Duodenal mucosa (tissue), 2 donors: Measurements from ENCODE around the gene LACTB.

Experiments used
- H3K27ac ChIP-seq: one replicate; pipeline ENCODE4 v1.7.0; 2013; ENCODE audit warnings: low read depth, low read length
- H3K27me3 ChIP-seq, 2 donors: one replicate each; pipeline ENCODE4 v1.7.0; 2013; ENCODE audit warnings: low read length in 2 of 2, control low read depth in 1 of 2; ENCODE audit not compliant: insufficient read depth in 2 of 2, control insufficient read depth in 1 of 2
- H3K36me3 ChIP-seq, 2 donors: one replicate each; pipeline ENCODE4 v1.7.0; 2013; ENCODE audit warnings: low read length in 2 of 2, control low read depth in 1 of 2; ENCODE audit not compliant: insufficient read depth in 2 of 2, control insufficient read depth in 1 of 2
- H3K4me1 ChIP-seq, 2 donors: one replicate each; pipeline ENCODE4 v1.7.0; 2013; ENCODE audit warnings: low read length in 2 of 2, control low read depth in 1 of 2; ENCODE audit not compliant: insufficient read depth in 2 of 2, control insufficient read depth in 1 of 2
- H3K4me3 ChIP-seq, 2 donors: one replicate each; pipeline ENCODE4 v1.7.0; 2013; ENCODE audit warnings: low read length in 2 of 2, low read depth in 1 of 2
- H3K9ac ChIP-seq, 2 donors: one replicate each; pipeline ENCODE4 v1.7.0; 2013; ENCODE audit warnings: low read length in 2 of 2, low read depth in 1 of 2
- H3K9me3 ChIP-seq, 2 donors: one replicate each; pipeline ENCODE4 v1.7.0; 2013; ENCODE audit warnings: low read length in 2 of 2, control low read depth in 1 of 2; ENCODE audit not compliant: control insufficient read depth in 1 of 2

LACTB gene

GRCh38 chr15:63080634-63081250 lies 40.9 kb upstream of the LACTB start:
- Histone ChIP-seq H3K27me3 (no peaks in the 10 kb centered on the region), H3K4me3 (no peak overlapping the region), H3K9me3 (no peaks in the 10 kb centered on the region), H3K9ac (no peak overlapping the region), H3K4me1 (peaks cover 0 to under 1% of the 10 kb centered on the region in 2 donors), H3K36me3 (no peaks in the 10 kb centered on the region), H3K27ac (no peak overlapping the region)

- H3K4me3 ChIP-seq, result no peak overlapping the region
- H3K27me3 ChIP-seq, result no peaks in the 10 kb centered on the region
- no peaks in the 10 kb centered on the region for H3K4me1 ChIP-seq
- no peaks in the 10 kb centered on the region for H3K36me3 ChIP-seq
- no peaks in the 10 kb centered on the region for H3K9me3 ChIP-seq
- H3K9ac ChIP-seq, result no peak overlapping the region
- H3K27ac ChIP-seq, result no peak overlapping the region
These were observed 39.3 kb upstream of the LACTB start for GRCh38 chr15:63082366-63082765.

GRCh38 chr15:63083044-63083443 lies 38.6 kb upstream of the LACTB start:
- no peak overlapping the region for H3K9ac ChIP-seq
- H3K4me3 ChIP-seq, result no peak overlapping the region
- H3K9me3 ChIP-seq, result no peaks in the 10 kb centered on the region
- no peaks in the 10 kb centered on the region for H3K4me1 ChIP-seq
- no peaks in the 10 kb centered on the region for H3K27me3 ChIP-seq
- no peak overlapping the region for H3K27ac ChIP-seq
- no peaks in the 10 kb centered on the region for H3K36me3 ChIP-seq

DNA sequence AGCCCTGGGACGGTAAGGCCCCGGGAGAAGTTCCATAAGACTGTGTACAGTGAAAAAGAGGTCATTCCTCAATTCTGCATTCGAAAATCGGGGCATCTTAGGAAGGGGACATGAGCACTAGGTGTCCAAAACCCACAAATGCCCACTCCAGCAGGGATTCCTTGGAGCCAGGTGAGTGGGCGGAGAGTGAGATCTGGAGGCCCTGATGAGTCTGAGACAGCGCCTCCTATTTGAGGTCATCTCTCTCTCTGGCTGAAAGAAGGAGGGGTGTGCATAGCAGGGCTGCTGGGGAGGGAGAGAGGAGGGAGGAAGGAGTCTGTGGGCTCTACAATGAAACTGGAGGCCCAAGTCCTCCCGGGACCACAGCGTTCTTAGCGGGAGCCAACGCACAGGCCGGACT lies 38.1 kb upstream of the LACTB start:
- H3K4me1 ChIP-seq, result peaks cover 0 to under 1% of the 10 kb centered on the region in 2 donors
- no peaks in the 10 kb centered on the region for H3K9me3 ChIP-seq
- no peak overlapping the region for H3K9ac ChIP-seq
- H3K36me3 ChIP-seq, result no peaks in the 10 kb centered on the region
- no peaks in the 10 kb centered on the region for H3K27me3 ChIP-seq
- H3K4me3 ChIP-seq, result no peak overlapping the region
- no peak overlapping the region for H3K27ac ChIP-seq

DNA sequence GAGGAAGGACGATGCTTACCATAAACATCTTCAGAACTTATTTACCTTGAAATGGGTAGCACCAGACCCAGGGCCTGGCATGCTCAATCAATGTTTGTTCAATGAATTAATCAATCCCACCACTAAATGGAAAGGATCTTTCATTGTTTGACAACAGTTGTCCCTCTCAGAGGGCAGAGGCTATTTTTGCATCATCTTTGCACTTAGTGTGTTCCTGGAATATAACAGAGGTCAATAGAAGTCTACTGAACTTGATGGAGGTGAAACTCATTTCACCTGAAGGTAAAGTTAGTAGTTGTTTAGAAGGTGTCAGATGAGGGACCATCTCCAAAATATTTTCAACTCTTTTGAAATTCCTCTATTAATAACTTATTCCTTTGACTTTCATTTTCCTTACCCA lies 36.9 kb upstream of the LACTB start:
- H3K9me3 ChIP-seq, result no peaks in the 10 kb centered on the region
- peaks cover 0 to 7% of the 10 kb centered on the region in 2 donors for H3K4me1 ChIP-seq
- H3K9ac ChIP-seq, result no peak overlapping the region
- H3K36me3 ChIP-seq, result no peaks in the 10 kb centered on the region
- no peaks in the 10 kb centered on the region for H3K27me3 ChIP-seq
- no peak overlapping the region for H3K4me3 ChIP-seq
- no peak overlapping the region for H3K27ac ChIP-seq

- H3K9me3 ChIP-seq, result no peaks in the 10 kb centered on the region
- no peak overlapping the region for H3K9ac ChIP-seq
- H3K36me3 ChIP-seq, result no peaks in the 10 kb centered on the region
- H3K27me3 ChIP-seq, result no peaks in the 10 kb centered on the region
- peaks cover 0 to 7% of the 10 kb centered on the region in 2 donors for H3K4me1 ChIP-seq
- no peak overlapping the region for H3K4me3 ChIP-seq
- H3K27ac ChIP-seq, result no peak overlapping the region
These were observed 36.4 kb upstream of the LACTB start for GRCh38 chr15:63085289-63085688.

- Histone ChIP-seq H3K27me3 (no peaks in the 10 kb centered on the region), H3K9me3 (no peaks in the 10 kb centered on the region), H3K9ac (no peak overlapping the region), H3K4me1 (peaks cover 0 to 7% of the 10 kb centered on the region in 2 donors), H3K27ac (no peak overlapping the region), H3K36me3 (no peaks in the 10 kb centered on the region), H3K4me3 (no peak overlapping the region)
These were observed 35.4 kb upstream of the LACTB start for GRCh38 chr15:63086271-63086670.

- Histone ChIP-seq H3K27ac (no peak overlapping the region), H3K9ac (no peak overlapping the region), H3K9me3 (no peaks in the 10 kb centered on the region), H3K4me1 (peaks cover 0 to 7% of the 10 kb centered on the region in 2 donors), H3K36me3 (no peaks in the 10 kb centered on the region), H3K4me3 (no peak overlapping the region), H3K27me3 (no peaks in the 10 kb centered on the region)
These were observed 34.7 kb upstream of the LACTB start for GRCh38 chr15:63086947-63087346.

DNA sequence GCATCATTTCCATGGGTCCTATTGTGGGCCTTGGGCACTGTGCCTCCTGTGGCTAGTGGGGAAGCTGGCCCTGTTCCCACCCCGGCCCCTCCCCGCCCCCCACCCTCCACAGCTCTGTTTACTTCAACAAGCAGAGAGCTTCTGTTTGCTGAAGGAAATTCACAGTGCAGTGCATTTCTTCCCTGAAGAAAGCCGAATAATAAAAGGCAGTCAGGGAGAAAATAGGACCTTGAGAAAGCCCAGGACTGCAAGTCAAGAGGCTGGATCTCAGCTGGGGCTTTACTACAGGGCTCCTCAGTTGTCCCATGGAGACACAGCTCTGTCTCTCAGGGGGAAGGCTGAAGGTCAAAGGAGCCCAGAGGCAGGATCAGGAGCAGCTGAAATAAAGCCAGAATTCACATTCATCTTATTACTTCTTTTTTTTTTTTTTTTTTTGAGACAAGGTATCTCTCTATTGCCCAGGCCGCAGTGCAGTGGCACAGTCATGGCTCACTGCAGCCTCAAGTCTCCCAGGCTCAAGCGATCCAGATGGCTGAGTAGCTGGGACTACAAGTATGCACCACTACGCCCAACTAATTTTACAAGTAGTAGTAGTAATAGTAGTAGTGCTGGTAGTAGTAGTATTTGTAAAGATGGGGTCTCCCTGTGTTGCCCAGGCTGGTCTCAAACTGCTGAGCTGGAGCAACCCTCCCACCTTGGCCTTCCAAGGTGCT lies 33.0 kb upstream of the LACTB start:
- H3K9ac ChIP-seq, result no peak overlapping the region
- no peak overlapping the region for H3K4me3 ChIP-seq
- peaks cover 3 to 16% of the 10 kb centered on the region in 2 donors for H3K4me1 ChIP-seq

GRCh38 chr15:63089260-63090043 lies 32.2 kb upstream of the LACTB start:
- no peak overlapping the region for H3K9ac ChIP-seq

More for the DNA sequence above, 33.0 kb upstream of the LACTB start:
- Histone ChIP-seq H3K27me3 (no peaks in the 10 kb centered on the region), H3K36me3 (no peaks in the 10 kb centered on the region), H3K27ac (no peak overlapping the region), H3K9me3 (no peaks in the 10 kb centered on the region)

More at GRCh38 chr15:63089260-63090043, 32.2 kb upstream of the LACTB start:
- H3K27ac ChIP-seq, result no peak overlapping the region
- no peaks in the 10 kb centered on the region for H3K9me3 ChIP-seq
- H3K4me1 ChIP-seq, result peaks cover 3 to 18% of the 10 kb centered on the region in 2 donors
- H3K36me3 ChIP-seq, result no peaks in the 10 kb centered on the region
- no peak overlapping the region for H3K4me3 ChIP-seq
- H3K27me3 ChIP-seq, result no peaks in the 10 kb centered on the region
